Progenitor cell of endocrine pancreas (in vitro differentiated cells): Measurements from ENCODE around the gene ADAT2. TPM values are rescaled to one million over a fixed set of nuclear protein-coding genes. Genes with fewer than 3 reads are reported as not detected.

Source experiments
- DNase-seq: peaks from one replicate; pipeline ENCODE4 v3.0.0; 2021; ENCODE audit warnings: low spot score; ENCODE audit not compliant: unreplicated experiment
- H3K27ac Mint-ChIP-seq: 2 replicates; pipeline ENCODE4 v1.8.0; 2021; ENCODE audit warnings: mild to moderate bottlenecking, moderate library complexity, mixed read lengths
- H3K27me3 Mint-ChIP-seq: 2 replicates; pipeline ENCODE4 v1.8.0; 2021; ENCODE audit warnings: mixed read lengths
- H3K36me3 Mint-ChIP-seq: 2 replicates; pipeline ENCODE4 v1.8.0; 2022; ENCODE audit warnings: mixed read lengths; ENCODE audit not compliant: insufficient read depth
- H3K4me1 Mint-ChIP-seq: 2 replicates; pipeline ENCODE4 v1.8.0; 2021; ENCODE audit warnings: low read depth, mixed read lengths
- H3K4me3 Mint-ChIP-seq: 2 replicates; pipeline ENCODE4 v1.8.0; 2021; ENCODE audit warnings: low read depth, mild to moderate bottlenecking, moderate library complexity, mixed read lengths
- H3K9me3 Mint-ChIP-seq: 2 replicates; pipeline ENCODE4 v1.8.0; 2021; ENCODE audit warnings: low read depth, mixed read lengths
- total RNA-seq: library from RNA; stranded (reverse); gene quantifications from 2 replicates; pipeline ENCODE4 v1.2.1, GENCODE V29; 2021
- TF ChIP-seq, protein P1 (sequence below): fragments of 200-600 bp; sonication (generic); IDR thresholded peaks from one replicate; pipeline ENCODE4 v1.5.0; 2021; ENCODE audit warnings: antibody characterized with exemption, mild to moderate bottlenecking; ENCODE audit not compliant: unreplicated experiment

Gene ADAT2
- total RNA-seq, 1 donor from 2014 or later, result 11.4 TPM

DNA sequence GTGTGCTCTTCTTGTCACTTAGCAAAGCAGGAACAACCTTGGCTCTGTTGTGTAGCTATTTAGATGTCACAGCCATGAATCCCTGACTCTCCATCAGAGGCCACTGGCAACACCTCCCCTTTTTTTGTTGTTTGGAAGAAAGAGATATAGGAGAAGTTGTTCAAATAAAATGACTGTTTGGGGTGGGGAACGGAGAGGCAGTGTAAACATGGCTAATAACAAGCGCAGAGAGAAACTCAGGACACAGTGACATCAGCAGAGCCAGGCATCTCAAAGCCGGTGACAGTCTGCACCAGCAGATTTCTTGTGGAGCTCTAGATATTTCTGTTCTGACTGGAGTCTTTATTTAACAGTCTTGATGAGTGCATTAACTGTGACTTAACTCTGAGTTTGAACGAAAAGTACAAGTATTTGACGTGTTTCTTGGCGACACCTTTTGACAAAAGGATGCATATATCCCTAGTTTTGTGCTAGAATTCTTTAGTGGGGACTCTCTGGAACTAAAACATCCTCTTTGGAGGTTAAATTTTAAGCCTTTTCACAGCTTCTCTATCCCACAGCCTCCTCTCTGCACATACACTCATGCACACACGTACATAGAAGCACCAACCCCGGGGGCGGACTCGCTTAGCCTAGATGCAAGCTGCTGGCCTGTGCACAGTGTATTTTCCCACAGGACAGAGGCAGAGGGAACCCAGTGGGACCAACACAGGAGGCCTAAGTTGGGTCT is 53.8 kb downstream of the ADAT2 start:
- Mint-ChIP-seq H3K4me3 (no peak overlapping the region), H3K27me3 (peaks cover 4% of the 10 kb centered on the region), H3K9me3 (no peaks in the 10 kb centered on the region), H3K36me3 (no peaks in the 10 kb centered on the region), H3K27ac (peak overlapping the region; percentile 92), H3K4me1 (peaks cover 18% of the 10 kb centered on the region)
- TF ChIP-seq, protein P1, sequence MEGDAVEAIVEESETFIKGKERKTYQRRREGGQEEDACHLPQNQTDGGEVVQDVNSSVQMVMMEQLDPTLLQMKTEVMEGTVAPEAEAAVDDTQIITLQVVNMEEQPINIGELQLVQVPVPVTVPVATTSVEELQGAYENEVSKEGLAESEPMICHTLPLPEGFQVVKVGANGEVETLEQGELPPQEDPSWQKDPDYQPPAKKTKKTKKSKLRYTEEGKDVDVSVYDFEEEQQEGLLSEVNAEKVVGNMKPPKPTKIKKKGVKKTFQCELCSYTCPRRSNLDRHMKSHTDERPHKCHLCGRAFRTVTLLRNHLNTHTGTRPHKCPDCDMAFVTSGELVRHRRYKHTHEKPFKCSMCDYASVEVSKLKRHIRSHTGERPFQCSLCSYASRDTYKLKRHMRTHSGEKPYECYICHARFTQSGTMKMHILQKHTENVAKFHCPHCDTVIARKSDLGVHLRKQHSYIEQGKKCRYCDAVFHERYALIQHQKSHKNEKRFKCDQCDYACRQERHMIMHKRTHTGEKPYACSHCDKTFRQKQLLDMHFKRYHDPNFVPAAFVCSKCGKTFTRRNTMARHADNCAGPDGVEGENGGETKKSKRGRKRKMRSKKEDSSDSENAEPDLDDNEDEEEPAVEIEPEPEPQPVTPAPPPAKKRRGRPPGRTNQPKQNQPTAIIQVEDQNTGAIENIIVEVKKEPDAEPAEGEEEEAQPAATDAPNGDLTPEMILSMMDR, result no peak
- no peak for DNase-seq

DNA sequence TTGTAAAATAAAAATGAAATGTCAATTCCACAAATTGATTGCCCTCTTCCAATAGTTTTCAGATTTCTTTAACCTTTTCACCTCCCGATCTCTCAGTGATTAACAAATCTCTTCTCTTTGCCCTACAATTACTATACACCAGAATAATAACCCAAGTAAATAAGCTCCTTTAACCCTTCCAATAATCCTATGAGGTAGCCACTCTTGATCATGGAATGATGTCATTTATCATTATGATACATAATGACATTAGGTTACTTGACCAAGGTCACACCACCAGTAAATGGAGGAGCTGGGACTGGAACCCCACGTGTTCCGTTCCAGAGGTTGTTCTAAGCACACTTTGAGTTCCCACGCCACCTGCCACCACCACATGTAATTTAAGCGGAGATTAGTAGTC is 54.8 kb downstream of the ADAT2 start:
- no peak overlapping the region for H3K4me3 Mint-ChIP-seq

DNA sequence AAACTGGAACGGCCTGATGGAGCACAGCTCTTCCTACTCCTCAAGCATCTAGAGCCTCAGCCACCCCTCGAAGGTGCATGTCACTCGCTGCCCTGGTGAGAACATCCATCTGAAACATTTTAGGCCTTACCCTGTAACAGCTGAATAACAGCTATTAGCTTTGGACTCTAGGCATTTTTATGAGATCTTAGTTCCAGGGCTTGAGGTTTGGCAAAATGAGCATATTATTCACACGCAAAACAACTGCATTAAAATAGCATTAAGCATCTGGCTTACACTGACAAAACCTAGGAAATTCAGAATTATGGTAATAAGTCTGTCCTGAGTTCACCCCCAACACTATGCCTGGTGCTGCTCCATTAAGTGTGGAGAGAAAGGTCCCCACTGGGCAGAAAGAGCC is 56.1 kb downstream of the ADAT2 start:
- Mint-ChIP-seq H3K36me3 (no peaks in the 10 kb centered on the region), H3K4me3 (no peak overlapping the region), H3K27me3 (no peaks in the 10 kb centered on the region), H3K9me3 (no peaks in the 10 kb centered on the region), H3K4me1 (peaks cover 17% of the 10 kb centered on the region), H3K27ac (no peak overlapping the region)
- DNase-seq, result no peak
- TF ChIP-seq, protein P1, result no peak

More for the DNA sequence above, 54.8 kb downstream of the ADAT2 start:
- Mint-ChIP-seq H3K4me1 (peaks cover 17% of the 10 kb centered on the region), H3K36me3 (no peaks in the 10 kb centered on the region), H3K27me3 (peaks cover 4% of the 10 kb centered on the region), H3K9me3 (no peaks in the 10 kb centered on the region), H3K27ac (no peak overlapping the region)
- DNase-seq, result no peak
- TF ChIP-seq, protein P1, result no peak

DNA sequence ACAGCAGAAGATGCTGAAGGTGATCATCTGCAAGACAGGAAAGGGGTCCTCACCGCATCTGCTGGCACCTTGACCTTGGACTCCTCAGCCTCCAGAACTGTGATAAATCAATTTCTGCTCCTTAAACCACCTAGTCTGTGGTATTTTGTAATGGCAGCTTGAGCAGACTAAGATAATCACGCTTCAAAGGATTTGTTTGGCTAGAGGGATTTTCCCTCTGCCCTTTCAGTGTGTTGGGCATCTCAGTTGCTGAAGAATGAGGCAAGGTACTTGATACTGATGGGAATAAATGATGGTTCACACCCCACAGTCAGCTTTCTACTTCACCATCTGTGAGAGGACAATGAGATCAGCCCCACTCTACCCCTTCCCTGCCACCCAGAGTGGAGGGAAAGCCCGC is 60.2 kb downstream of the ADAT2 start:
- no peaks in the 10 kb centered on the region for H3K27me3 Mint-ChIP-seq
- no peak overlapping the region for H3K4me3 Mint-ChIP-seq
- H3K27ac Mint-ChIP-seq, result no peak overlapping the region
- no peaks in the 10 kb centered on the region for H3K4me1 Mint-ChIP-seq
- TF ChIP-seq, protein P1, result no peak
- no peaks in the 10 kb centered on the region for H3K36me3 Mint-ChIP-seq
- DNase-seq, result no peak
- H3K9me3 Mint-ChIP-seq, result no peaks in the 10 kb centered on the region

DNA sequence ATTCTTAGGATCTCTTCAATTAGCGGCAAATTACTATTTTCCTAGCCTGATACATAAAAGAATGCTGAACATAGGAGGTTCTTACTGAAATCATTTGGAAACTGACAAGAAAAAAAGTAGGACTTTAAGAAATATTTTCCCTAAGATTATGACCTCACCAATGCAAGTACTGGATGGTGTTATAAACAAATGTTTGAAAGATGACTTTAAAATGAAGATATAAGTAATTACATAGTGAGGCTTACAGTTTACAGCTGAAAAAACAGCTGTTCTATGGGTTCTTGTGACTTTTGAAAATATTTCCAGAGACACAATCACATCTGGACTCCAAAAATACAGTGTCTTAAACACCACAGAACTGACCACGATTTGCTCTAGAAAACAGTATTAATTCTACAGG is 64.9 kb downstream of the ADAT2 start:
- H3K4me1 Mint-ChIP-seq, result no peaks in the 10 kb centered on the region
- H3K4me3 Mint-ChIP-seq, result no peak overlapping the region
- TF ChIP-seq, protein P1, result no peak
- DNase-seq, result no peak
- no peaks in the 10 kb centered on the region for H3K9me3 Mint-ChIP-seq
- H3K27ac Mint-ChIP-seq, result no peak overlapping the region
- H3K36me3 Mint-ChIP-seq, result no peaks in the 10 kb centered on the region
- H3K27me3 Mint-ChIP-seq, result peaks cover 1% of the 10 kb centered on the region
